Endothelial cell (in vitro differentiated cells): ENCODE data around the gene EZH1. TPM values are rescaled to one million over a fixed set of nuclear protein-coding genes. Genes with fewer than 3 reads are reported as not detected.

Experiments used
- DNase-seq: peaks from one replicate; pipeline ENCODE4 v3.0.0; 2021; ENCODE audit warnings: low spot score
- H3K27ac Mint-ChIP-seq: one replicate; pipeline ENCODE4 v1.8.0; 2021; ENCODE audit warnings: mixed read lengths, inconsistent platforms; ENCODE audit not compliant: unreplicated experiment
- H3K27me3 Mint-ChIP-seq: one replicate; pipeline ENCODE4 v1.8.0; 2021; ENCODE audit warnings: mild to moderate bottlenecking, moderate library complexity, mixed read lengths, inconsistent platforms; ENCODE audit not compliant: unreplicated experiment
- H3K36me3 Mint-ChIP-seq: one replicate; pipeline ENCODE4 v1.8.0; 2021; ENCODE audit warnings: mild to moderate bottlenecking, low read depth, mixed read lengths, inconsistent platforms; ENCODE audit not compliant: unreplicated experiment
- H3K4me1 Mint-ChIP-seq: one replicate; pipeline ENCODE4 v1.8.0; 2021; ENCODE audit warnings: mild to moderate bottlenecking, mixed read lengths, inconsistent platforms; ENCODE audit not compliant: unreplicated experiment
- H3K4me3 Mint-ChIP-seq: one replicate; pipeline ENCODE4 v1.8.0; 2021; ENCODE audit warnings: mild to moderate bottlenecking, mixed read lengths, inconsistent platforms; ENCODE audit not compliant: unreplicated experiment
- H3K9me3 Mint-ChIP-seq: one replicate; pipeline ENCODE4 v1.8.0; 2021; ENCODE audit warnings: mixed read lengths, inconsistent platforms; ENCODE audit not compliant: unreplicated experiment
- CTCF ChIP-seq: fragments of 200-600 bp; sonication (generic); IDR thresholded peaks from one replicate; pipeline ENCODE4 v1.5.0; 2021; ENCODE audit warnings: antibody characterized with exemption; ENCODE audit not compliant: unreplicated experiment
- total RNA-seq: library from RNA; stranded (reverse); fragmentation: NEBNext Ultra II Directional; extraction: Animal tissue kit (Norgen Biotek cat#: 25700); gene quantifications from one replicate; pipeline ENCODE4 v1.2.1, GENCODE V29; 2021; ENCODE audit not compliant: unreplicated experiment

The EZH1 gene
- total RNA-seq, 1 donor from 2014 or later: 31.7 TPM

- H3K4me1 Mint-ChIP-seq: peaks cover 26% of the 10 kb centered on the region
- no peak for DNase-seq
- no peak for TF ChIP-seq CTCF
- peak within 1 kb of the TSS; percentile 23 for H3K27ac Mint-ChIP-seq
- no peaks in the 10 kb centered on the region for H3K9me3 Mint-ChIP-seq
- H3K27me3 Mint-ChIP-seq: peaks cover 30% of the 10 kb centered on the region
- peak within 1 kb of the TSS; percentile 87 for H3K4me3 Mint-ChIP-seq
- peaks cover 14% of the 10 kb centered on the region for H3K36me3 Mint-ChIP-seq
Measured at GRCh38 chr17:42681976-42682721, 62.7 kb downstream of the EZH1 start, which contains the start of gene CNTNAP1. Gene CNTNAP1 (plus strand): TSS chr17:42682531. CDS start chr17:42682830, 299 bp downstream.

GRCh38 chr17:42680331-42680808, 64.5 kb downstream of the EZH1 start:
- DNase-seq: no peak
- peaks cover 24% of the 10 kb centered on the region for H3K27me3 Mint-ChIP-seq

GRCh38 chr17:42679492-42680330, 65.1 kb downstream of the EZH1 start:
- peak; percentile 86 for TF ChIP-seq CTCF
- peak; percentile 86 for DNase-seq
- H3K4me3 Mint-ChIP-seq: no peak overlapping the region
- no peaks in the 10 kb centered on the region for H3K9me3 Mint-ChIP-seq
- H3K27ac Mint-ChIP-seq: peak overlapping the region; percentile 61
- peaks cover 4% of the 10 kb centered on the region for H3K36me3 Mint-ChIP-seq
- H3K4me1 Mint-ChIP-seq: peaks cover 28% of the 10 kb centered on the region
- H3K27me3 Mint-ChIP-seq: peaks cover 24% of the 10 kb centered on the region

More at GRCh38 chr17:42680331-42680808, 64.5 kb downstream of the EZH1 start:
- Mint-ChIP-seq H3K27ac (peak overlapping the region; percentile 82), H3K9me3 (no peaks in the 10 kb centered on the region), H3K4me3 (peak overlapping the region; percentile 82), H3K4me1 (peaks cover 26% of the 10 kb centered on the region), H3K36me3 (peaks cover 7% of the 10 kb centered on the region)
- TF ChIP-seq CTCF: no peak

GRCh38 chr17:42678951-42679491, 65.8 kb downstream of the EZH1 start:
- TF ChIP-seq CTCF: no peak
- no peaks in the 10 kb centered on the region for H3K36me3 Mint-ChIP-seq
- no peaks in the 10 kb centered on the region for H3K9me3 Mint-ChIP-seq
- DNase-seq: no peak
- peak overlapping the region; percentile 94 for H3K27ac Mint-ChIP-seq
- peaks cover 33% of the 10 kb centered on the region for H3K4me1 Mint-ChIP-seq
- peaks cover 19% of the 10 kb centered on the region for H3K27me3 Mint-ChIP-seq
- peak overlapping the region; percentile 92 for H3K4me3 Mint-ChIP-seq
